NOMO-1 treated with DMSO at 0.1 percent for 48 hours (cell line): ENCODE measurements around the gene NT5M.
"Not testable (repeated sequence)": the region's sequence is repeated elsewhere in the genome, so short reads cannot be mapped to it uniquely, and the experiment has no call there.

Experiments
- DNase-seq: peaks from one replicate; lab custom pipeline; 2025; ENCODE audit not compliant: unreplicated experiment; lab: John Stamatoyannopoulos, UW

The NT5M gene

GRCh38 chr17:17370711-17371110 lies 67.5 kb downstream of the NT5M start:
- DNase-seq, result no peak

DNA sequence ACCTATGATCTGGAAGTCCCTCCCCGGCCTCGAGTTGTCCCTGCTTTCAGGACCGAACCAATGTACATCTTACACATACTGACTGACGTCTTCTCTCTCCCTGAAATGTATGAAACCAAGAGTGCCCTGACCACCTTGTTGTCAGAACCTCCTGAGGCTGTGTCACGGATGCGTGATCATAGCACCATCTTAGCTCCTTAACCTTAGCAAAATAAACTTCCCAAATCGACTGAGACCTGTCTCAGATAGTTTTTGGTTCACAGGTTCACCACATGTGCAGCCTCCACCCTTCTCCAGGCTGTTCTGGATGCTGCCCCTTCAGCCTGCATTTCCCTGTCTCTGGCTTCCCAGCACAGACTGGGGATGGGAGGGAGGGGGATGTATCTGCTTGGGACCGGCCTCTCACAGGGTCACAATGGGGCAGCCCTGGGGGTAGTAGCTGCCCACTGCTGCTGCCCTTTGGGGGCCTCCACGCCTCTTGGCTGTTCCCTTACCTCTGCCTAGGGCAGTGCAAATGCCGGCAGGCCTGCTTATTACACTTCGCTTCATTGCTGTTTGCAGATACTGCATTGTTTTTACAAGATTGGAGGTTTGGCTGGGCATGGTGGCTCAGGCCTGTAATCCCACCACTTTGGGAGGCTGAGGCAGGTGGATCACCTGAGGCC lies 69.8 kb downstream of the NT5M start:
- DNase-seq, result no peak

- no peak for DNase-seq
These were observed 72.7 kb downstream of the NT5M start for GRCh38 chr17:17375841-17376240.

DNA sequence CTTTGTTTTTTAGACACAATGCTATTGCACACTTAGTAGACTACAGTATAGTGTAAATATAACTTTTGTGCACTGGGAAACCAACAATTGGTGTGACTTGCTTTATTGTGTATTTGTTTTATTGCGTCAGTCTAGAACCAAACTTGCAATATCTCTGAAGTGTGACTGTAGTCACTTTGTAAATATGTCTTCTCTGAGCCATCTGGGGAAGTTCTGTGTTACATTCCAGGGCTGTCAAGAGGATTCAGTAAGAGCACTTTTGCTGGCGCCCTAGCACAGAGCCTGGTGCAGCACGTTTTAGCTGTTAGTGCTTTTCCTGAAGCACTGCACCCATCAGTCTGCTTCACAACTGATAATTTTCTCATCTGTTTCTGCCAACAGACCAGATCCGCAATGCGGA lies 73.2 kb downstream of the NT5M start:
- DNase-seq, result no peak

DNA sequence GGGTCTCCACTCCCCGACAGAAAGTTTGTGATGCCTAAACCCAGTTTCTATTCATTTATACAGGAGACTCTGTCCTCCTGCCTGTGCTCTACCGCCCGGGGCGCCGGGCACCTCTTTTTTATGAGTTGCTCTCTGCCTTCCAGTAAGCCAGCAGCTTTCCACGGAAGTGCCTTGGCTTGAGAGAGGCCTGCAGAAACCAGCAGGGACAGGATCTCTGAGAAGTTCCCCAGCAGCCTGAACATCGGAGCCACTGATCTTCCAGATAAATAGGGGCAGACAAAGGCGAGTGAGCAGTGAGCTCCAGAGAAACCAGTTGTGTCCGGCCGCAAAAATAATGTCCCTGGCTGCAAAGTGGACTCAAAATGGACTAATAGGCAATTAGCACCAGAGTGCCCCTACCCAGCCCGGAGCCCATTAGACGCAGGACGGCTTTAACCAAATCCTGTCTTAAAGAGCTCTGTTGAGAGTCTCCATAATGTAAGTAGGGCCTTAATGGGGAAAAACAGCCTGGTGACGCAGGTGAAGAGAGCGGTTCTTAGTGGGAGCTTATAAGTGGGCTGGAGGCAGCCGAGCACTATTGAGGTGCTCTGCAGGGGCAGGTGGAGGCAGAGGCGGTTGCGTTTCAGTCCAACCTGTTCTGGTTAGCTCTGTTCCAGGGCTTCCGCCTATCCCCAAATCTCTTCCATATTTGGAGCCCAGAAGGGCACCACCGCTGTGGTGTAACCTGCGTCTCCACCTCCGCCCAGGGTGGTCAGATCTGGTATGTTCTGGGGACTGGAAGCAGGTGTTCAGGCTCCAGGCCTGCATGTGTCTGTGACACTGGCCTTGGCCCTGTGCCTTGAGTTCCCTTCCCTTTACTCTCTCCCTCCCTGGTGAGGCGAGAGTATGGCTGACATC lies 74.1 kb downstream of the NT5M start:
- no peak for DNase-seq

- no peak for DNase-seq
These were observed 76.2 kb downstream of the NT5M start for GRCh38 chr17:17379197-17379991.

- no peak for DNase-seq
These were observed 77.2 kb downstream of the NT5M start for GRCh38 chr17:17380145-17380925.

DNA sequence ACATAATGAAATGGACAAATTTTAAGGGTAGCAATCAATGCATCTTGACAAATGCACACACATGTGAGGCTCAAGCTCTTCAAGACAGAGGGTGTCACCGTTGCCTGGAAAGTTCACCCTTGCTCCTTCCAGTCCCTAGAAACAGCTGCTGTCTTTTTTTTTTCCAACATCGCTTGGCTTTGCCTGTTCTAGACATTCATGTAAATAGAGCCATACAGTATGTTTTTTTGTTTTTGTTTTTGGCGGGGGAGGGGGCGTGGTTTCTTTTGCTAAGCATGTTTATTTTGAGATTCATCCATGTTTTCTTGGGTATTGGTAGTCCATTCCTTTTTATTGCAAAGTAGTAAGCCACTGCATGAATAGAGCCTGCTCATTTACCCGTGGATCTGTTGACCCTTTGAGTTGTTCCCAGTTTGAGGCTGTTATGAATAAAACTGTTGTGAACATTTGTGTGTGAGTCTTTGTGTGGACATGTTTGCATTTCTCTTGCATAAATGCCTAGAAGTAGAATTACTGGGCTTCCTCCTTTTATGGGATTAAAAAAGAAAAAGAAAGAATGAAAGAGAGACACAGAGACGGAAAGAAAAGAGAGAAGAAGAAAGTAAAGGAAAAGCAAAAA lies 78.4 kb downstream of the NT5M start:
- no peak for DNase-seq

DNA sequence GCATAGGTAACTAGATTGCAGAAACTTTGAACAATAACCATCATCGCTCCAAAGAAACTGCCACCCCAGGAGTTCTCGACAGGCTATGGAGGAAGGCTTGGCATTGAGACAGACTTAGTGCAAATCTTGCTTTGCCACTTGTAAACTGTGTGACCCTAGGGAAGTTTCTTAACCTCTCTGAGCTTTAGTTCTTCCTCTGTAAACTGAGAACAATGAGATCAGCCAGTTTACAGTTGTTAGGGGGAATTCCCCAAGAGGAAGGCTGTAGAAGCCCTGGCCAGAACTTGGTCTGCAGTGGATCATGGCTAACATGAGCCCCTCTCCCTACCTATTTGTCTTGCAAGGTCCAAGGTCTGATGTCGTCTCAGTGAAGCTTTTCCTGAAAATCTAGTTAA lies 78.9 kb downstream of the NT5M start:
- no peak for DNase-seq

GRCh38 chr17:17382971-17383370 lies 79.8 kb downstream of the NT5M start:
- peak; percentile 35 for DNase-seq

DNA sequence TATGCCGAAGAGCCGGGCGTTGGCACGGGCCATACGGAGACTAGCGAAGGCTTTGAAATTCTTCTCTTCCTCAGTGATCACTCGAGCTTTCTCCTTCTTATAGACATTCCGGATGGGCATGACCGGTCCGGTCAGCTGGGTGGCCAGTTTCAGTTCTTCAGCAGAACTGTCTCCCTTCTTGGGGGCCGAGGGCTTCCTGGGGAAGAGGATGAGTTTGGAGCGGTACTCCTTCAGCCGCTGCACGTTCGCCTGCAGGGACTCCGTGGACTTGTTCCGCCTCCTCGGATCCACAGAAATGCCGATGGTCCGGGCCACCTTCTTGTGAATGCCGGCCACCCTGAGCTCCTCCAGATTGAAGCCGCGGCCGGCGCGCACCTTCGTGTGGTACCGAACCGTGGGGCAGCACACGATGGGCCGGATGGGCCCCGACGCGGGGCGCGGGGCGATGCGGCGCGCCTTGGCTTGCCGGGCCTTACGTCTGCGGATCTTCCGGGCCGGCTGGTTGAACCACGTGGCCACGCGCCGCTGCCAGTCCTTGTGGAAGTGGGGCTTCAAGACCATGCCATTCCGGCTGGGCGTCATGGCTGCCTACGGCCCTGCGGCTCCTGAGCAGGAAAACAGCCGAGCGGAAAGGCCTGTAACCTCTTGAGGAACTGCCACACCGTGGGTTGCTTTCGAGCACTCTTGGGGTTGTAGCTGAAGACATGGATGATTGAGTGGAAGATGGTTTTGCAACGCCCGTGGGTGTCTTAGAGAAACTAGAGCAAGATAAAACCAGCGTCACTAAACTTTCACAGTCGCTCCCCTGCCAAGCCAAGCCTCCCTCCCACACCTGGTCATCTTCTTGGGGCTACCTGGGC lies 80.5 kb downstream of the NT5M start:
- DNase-seq, result not testable (repeated sequence)

DNA sequence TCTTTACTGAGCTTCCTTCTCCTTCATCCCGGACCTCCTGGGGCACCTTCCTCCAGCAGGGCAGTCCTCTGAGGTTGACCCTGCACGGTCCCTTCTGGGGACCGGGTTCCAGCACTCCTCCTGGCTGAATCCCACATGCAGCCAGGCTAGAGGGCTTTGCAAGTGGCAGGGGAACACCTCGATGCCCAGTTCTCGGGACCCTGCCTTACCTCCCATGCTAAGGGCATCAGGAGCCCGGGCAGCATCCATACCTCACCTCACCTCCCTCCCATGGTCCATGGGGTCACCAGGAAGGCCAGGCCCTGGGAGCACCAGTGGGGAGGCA lies 81.1 kb downstream of the NT5M start:
- DNase-seq, result no peak

DNA sequence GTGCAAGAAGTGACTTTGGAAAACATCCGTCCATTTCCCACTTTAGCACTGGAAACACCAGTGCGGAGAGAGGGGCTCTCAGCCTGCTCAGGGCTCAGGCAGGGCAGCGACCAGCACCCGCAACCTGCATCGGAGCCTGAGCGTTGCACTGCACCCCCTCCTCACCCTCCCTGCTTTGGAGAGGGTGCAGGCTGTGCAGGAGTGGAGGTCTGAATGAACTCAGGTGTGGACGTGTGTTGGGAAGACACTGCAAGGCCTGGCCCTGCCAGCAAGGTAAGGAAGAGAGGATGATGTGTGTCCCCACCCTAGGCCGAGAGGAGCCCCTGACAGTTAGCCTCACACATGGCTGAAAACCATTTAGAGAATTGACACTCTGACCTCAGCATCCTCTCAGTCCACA lies 81.8 kb downstream of the NT5M start:
- no peak for DNase-seq

- no peak for DNase-seq
These were observed 82.3 kb downstream of the NT5M start for GRCh38 chr17:17385491-17385890.

- no peak for DNase-seq
These were observed 83.1 kb downstream of the NT5M start for GRCh38 chr17:17386094-17386800.

DNA sequence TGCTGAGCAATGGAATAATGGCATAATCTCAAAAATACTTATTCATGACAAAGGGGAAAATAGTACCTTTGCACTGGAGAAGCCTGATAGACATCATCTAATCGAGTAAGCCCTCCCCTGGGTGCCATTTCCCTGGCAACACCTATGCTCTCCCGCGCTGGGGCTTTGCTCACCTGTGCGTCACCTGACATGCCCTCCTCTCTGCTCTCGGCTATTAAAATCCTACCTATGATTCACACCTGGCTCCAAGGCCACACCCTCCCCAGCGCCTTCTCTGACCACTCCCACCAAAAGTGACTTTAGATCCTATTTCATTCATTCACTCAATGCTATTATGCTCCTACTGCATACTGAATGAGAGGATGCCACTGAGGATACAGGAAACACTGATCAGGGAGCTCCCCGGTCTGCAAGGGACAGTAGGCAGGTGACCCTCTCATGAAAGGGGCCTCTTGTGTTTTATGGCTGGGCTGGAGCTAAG lies 83.9 kb downstream of the NT5M start:
- no peak for DNase-seq

GRCh38 chr17:17387498-17388362 lies 84.6 kb downstream of the NT5M start:
- no peak for DNase-seq
